Right renal pelvis (tissue), 4 donors: Measurements from ENCODE around the gene PLEKHG4B. TPM values are rescaled to one million over a fixed set of nuclear protein-coding genes. Genes with fewer than 3 reads are reported as not detected.
"Not testable (repeated sequence)": the region's sequence is repeated elsewhere in the genome, so short reads cannot be mapped to it uniquely, and the experiment has no call there.

Source experiments
- DNase-seq, 4 donors: peaks; one replicate each; pipeline ENCODE4 v3.0.0-alpha.2; 2013; ENCODE audit warnings: low read depth in 4 of 4, low spot score in 3 of 4, missing footprints in 1 of 4
- polyA plus RNA-seq, 4 donors: library from polyadenylated mRNA; unstranded; fragments of 120-200 nt; gene quantifications; one replicate each; pipeline ENCODE4 v1.2.1, GENCODE V29; 2013; ENCODE audit not compliant: insufficient read length in 4 of 4

The PLEKHG4B gene
- polyA plus RNA-seq, 4 donors, result 10.7 to 12.1 (median 11.5) TPM

DNA sequence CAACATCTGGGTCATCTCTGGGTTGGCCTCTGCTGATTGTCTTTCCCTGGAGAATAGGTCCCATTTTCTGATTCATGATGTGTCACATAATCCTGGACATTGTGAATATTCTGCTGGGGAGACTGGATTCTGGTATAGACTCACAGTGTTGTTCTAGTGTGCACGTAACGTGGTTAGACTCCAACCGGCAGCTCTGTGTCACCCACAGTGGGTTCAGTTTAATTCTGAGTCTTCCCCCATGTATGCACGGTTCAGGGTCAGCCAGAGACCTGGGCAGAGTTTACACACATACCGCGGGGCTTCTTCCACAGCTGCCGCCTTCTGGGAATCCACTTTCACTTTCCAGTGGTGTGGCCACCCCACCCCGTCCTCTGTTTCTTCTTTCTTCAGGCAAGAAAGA is 61.3 kb downstream of the PLEKHG4B start:
- DNase-seq, result no peak

DNA sequence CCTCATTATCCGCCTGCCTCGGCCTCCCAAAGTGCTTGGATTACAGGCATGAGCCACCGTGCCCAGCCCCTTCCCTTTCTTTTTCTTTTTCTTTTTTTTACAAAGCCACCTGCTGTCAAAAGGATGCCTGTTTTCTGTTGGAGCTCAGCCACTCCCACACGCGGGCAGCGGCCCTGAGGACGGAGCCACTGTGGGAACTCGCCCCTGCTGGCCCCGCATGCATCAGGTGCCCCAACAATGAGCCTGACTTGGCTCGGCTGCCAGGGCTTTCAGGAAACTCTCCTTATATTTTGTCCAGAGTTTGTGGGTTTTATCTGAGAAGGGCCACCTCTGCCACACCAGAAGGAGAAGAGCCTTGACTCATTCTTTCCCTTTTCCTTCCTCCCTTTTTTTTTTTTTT is 62.3 kb downstream of the PLEKHG4B start:
- no peak for DNase-seq

DNA sequence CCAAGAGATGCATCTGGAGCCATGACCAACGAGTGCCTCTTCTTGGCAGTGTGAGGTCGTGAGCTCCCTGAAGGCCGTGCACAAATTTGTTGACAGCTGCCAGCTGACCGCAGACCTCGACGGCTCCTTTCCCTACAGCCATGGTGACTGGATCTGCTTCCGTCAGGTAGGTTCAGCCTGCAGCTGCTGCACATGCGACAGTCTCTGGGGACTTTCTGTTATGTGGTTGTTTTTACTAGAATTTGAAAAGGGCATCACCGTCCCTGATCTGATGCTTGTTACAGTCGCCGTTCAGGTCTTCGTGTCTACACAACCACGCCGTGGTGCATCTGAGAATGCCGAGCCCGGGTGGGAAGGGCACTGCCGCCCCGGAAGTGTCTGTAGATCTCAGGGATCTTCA is 62.9 kb downstream of the PLEKHG4B start:
- no peak for DNase-seq

DNA sequence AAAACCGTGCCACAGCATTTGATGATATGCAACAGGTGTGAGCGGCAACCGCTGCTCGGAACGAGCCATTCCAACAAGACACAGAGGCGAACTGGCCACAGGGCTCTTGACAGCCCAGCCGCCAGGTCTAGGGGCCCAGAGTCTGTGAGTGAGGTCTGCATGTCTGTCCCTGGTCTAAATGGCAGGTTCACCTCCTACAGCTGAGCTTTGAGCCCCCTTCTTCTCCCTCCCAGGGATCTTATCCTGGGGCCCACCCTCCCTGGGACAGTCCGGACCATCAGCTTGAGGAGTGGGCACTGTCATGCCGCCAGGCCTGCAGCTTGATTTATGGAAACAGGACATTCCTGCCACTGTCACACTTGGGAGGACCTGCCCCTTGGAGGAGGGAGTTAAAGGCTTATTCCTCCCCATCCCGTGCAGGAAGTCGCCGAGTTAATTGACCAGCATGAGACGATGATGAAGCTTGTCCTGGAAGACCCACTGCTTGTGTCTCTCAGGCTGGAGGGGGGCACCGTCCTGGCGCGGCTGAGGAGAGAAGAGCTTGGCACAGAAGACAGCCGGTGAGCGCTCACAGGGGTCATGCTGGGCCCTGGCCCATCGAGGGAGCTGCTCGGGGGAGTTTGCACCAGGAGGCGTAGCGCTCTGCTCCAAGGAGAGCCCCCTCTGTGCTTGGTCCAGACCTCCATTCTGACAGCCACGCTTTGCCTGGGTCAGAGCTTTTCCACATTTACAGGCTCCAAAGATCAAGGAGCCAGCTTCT is 63.9 kb downstream of the PLEKHG4B start:
- peak in 1 of 4 donors; percentile 22 for DNase-seq

DNA sequence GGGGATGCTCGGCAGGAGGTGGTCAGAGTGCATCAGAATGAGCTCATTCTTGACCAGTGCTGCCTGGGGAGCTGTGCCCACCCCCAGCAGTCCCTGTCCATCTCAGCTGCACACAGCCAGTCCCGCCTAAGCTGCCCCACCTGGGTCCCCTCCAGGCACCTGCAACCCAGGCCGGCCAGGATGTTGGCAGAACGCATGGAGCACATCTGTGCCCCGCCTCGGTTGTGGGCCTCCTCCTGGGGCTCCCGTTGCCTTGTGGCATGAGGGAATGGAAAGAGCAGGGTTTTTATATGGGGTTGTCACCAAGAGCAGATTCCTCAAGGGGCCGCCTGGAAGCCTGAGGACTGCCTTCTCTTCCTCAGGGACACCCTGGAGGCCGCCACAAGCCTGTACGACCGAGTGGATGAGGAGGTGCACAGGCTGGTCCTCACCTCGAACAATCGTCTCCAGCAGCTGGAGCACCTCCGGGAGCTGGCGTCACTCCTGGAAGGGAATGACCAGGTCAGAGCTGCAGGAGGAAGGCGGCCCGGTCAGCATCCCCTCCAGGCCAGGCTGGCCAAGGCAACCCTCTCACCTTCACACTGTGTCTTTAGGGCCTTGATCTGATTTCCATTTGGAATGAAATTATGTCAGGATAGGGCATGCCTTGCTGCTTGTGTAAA is 64.6 kb downstream of the PLEKHG4B start:
- DNase-seq, result no peak

DNA sequence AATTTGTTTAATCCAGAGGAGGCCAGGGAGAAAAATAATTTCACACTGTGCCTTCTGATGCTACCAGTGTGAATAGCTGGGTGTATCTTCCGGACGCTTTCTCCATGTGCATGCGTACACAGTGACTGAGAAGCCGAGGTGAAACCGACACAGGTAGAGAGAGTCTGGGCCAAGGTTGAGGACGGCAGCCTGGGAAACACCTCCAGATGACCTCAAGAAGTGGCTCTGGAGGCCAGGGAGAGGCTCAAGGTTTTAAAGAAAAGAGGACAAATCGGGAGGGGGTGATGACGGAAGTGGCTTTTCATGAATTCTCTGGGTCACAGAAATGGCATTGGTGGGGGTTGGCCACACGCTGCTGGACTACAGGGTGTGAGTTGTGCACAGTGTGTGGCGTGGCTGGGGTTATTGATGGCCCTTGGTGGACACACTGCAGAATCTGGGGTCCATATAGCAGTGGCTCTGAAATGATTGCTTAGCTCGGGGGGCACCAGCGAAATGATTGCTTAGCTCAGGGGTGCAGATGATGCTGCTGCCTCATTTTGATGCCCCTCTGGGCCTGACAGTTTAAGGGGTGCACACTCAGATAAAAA is 65.3 kb downstream of the PLEKHG4B start:
- no peak for DNase-seq

DNA sequence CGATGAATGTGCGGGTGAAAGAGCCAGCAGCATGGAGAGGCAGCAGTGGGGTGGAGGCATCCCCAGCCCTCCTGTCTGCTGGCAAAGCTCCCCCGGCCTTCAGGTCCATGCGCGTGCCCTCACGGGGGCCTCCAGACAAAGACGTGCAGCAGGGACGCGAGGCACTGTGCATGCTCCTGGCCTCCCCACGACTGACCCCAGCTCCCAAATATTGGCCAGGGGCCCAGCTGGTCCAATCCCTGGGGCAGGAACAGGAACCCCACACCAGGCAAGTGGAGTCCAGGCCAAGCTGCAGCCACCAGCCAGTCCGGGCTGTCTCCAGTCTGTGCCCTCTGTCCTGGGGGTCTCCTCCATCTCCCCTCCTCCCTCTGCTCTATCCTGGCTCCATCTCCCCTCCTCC is 65.8 kb downstream of the PLEKHG4B start:
- no peak for DNase-seq

DNA sequence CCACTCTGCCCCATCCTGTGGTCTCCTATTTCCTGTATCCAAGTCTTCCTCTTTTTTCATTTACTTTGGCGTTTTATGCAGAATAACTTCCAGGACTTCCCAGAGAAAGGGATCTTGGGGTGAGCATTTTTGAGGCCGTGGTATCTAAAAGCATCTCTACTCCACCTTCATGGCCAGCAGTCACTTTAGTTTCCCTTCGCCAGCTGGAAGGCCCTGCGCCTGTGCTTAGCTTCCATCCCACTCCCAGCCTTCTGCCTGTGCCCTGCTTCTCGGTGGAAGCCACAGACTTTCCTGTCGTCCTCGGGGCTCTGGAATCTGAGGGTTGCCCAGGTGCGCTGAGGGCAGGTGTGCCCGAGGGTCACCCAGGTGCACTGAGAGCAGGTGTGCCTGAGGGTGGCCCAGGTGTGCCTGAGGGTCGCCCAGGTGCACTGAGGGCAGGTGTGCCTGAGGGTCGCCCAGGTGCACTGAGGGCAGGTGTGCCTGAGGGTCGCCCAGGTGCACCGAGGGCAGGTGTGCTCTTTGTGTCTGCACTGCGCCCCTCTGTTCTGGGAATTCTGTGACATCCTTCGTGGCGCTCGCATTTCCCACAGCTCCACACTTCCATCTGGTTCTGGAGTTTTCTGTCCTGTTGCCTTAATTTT is 67.0 kb downstream of the PLEKHG4B start:
- no peak for DNase-seq

DNA sequence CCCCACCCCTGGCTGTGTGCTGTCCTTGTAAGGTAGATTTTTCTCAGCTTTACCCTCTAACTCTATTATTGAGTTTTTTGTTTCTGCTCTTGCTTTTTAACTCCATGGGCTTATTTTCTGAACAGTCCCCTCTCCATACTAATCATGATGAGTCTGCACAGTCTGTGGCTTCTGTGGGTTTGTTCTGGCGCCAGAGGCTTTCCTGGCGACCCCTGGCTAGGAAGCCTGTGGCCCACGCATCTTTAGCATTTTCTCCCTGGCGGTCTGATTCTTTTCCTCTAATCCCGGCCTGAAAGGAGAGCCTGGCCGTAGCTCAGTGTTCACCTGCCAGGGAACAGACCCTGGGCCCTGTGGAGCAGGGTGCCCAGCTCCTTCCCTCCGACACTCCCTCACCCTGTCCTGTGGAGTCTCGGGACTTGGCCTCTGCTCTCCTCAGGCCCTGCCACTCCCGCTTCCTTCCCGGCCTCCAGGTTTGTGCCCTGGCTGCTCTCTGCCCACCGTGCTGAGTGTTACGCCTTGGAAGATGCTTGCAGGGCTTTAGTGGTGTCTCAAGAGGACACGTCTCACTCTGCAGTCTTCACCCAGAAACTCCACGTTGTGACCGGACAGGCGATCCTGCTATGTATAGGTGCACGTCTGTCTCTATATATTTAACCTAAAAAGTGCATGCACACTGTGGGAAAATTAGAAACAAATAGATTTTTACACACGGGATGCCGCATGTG is 67.6 kb downstream of the PLEKHG4B start:
- no peak for DNase-seq

DNA sequence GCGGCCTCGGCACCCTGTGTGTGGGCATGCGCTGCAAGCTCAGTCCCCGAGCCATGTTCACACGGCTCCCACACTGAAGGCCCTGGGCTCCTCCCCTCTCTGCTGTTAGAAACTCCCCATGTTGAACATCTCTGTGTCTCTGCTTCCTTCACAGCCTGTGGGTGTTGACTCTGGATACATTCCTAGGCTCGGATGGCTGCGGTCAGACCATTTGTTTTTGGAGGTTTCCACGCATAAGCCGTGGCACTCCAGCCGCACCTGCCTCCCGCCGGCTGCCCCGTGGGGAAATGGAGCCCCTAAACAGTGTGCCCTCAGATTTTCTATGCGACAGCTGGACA is 68.2 kb downstream of the PLEKHG4B start:
- no peak for DNase-seq

DNA sequence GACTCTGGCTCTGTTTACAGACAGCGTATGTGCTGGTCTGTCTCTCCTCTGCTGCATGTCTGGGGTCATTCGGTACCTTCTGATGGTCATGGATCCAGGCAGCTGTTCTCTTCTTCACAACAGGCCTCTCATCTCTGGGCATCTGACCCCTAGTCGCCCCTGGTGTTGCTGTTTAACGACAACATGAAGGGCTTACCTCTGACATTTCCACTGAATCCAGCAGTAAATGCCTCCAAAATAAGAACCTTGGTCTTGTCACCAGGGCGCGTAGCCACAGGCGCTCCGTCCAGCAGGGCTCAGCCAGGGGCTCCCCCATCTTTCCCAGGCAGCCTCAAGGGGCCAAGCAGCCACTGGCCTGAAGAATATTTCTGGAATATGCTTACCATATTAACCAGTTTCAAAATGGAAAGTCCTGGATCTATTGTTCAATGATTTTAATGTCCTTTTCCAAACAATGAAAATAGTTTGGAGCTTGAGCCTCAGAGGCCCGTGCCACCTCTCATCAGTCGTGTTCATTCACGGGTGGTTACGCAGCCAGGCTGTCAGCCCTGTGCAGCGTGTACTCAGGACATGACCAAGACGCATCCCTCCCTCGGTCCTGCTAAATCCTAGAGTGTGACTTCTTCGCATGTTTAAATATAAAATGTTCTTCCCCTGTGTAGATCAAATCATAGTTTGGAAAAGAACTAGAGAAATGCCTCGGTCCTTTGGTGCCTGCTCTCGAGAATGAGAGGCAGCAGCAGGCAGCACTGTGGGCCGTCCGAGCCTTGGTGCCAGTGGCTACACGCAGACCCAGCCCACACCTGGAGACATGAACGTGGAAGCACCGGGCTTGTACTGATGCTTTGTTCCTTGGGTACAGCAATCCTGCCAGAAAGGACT is 69.2 kb downstream of the PLEKHG4B start:
- DNase-seq, result no peak

DNA sequence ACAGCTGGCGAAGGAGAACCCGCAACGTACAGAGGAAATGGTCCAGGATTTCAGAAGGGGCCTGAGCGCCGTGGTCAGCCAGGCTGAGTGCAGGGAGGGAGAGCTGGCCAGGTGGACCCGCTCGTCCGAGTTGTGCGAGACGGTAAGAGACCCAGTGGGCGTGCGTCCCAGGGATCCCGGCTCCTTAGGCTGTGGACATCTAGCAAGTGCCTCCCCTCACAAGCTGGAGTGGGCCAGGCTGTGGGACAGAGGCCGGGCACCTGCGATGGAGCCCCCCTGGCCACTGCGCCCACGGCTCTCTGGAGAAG is 69.8 kb downstream of the PLEKHG4B start:
- DNase-seq, result no peak

DNA sequence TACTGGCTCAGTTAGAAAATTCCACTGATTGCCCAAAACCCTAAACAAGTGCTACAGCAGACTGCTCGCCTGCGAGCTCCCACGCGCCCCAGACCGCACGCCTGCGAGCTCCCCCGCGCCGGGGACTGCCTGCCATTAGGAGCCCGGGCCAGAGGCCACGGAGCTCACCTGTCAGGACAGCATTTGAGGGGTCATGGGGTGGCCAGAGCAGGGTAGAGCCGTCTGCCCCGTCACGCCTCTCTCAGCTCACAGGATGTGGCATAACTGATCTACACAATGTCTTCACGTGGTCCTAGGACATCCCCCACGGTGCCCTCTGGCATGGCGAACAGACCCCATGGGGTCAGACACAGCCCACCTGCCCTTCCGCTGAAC is 70.2 kb downstream of the PLEKHG4B start:
- no peak for DNase-seq

DNA sequence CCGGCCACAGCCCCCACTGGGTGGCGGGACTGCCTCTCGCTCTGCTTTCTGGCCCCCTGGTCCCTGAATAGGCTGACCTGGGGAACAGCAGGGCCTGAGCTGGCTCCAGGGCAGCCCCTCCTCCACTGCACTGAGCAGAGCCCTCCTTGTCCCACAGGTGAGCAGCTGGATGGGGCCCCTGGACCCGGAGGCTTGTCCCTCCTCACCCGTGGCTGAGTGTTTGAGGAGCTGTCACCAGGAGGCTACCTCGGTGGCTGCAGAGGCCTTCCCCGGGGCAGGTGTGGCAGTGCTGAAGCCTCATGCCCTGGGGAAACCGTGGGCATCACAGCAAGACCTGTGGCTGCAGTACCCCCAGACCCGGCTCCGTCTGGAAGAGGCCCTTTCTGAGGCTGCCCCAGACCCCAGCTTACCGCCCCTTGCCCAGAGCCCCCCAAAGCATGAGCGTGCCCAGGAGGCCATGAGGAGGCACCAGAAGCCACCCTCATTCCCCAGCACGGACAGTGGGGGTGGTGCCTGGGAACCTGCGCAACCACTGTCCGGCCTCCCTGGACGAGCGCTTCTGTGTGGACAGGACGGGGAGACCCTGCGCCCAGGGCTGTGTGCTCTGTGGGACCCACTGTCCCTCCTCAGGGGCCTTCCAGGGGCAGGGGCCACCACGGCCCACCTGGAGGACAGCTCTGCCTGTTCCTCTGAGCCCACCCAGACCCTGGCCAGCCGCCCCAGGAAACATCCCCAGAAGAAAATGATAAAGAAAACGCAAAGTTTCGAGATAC is 70.8 kb downstream of the PLEKHG4B start:
- no peak for DNase-seq

DNA sequence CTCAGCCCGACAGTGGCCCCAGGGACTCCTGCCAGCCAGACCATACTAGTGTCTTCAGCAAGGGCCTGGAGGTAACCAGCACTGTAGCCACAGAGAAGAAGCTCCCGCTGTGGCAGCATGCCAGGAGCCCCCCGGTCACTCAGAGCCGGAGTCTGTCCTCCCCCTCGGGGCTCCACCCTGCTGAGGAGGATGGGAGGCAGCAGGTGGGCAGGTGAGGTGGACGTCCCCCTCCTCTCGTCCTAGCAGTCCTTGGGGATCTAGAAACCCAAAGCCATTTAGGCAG is 71.3 kb downstream of the PLEKHG4B start:
- no peak for DNase-seq

DNA sequence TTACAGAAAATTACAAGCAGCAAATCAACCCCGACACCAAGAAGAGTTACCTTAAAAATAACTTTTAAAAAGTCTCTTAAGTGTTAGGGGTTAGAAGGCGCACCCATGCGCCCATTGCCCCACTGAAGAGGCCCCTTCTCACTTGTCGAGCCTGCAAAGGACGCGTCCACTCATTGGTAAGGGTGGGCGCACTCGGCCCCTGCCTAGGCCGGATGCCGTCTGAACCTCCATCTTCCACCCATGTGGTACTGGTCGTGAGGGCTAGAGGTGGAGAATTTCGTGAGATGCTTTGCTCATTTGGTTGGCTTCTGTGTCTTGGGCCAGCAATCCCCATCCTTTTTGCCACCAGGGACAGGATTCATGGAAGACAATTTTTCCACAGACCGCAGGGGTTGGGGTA is 71.9 kb downstream of the PLEKHG4B start:
- DNase-seq, result no peak

DNA sequence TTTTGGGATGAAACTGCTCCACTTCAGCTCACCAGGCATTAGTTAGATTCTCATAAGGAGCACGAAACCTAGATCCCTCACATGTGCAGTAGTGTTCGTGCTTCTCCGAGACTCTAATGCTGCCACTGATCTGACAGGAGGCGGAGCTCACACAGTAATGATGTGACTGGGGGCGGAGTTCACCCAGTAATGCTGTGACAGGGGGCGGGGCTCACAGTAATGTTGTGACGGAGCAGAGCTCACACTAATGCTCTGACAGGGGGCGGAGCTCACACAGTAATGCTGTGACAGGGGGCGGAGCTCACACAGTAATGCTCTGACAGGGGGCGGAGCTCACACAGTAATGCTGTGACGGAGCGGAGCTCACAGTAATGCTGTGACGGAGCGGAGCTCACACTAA is 72.3 kb downstream of the PLEKHG4B start:
- DNase-seq, result no peak

DNA sequence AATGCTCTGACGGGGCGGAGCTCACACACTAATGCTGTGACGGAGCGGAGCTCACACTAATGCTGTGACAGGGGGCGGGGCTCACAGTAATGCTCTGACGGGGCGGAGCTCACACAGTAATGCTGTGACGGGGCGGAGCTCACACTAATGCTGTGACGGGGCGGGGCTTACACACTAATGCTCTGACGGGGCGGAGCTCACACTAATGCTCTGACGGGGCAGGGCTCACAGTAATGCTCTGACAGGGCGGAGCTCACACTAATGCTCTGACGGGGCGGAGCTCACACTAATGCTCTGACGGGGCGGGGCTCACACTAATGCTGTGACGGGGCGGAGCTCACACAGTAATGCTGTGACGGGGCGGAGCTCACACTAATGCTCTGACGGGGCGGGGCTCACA is 72.8 kb downstream of the PLEKHG4B start:
- DNase-seq, result not testable (repeated sequence)

DNA sequence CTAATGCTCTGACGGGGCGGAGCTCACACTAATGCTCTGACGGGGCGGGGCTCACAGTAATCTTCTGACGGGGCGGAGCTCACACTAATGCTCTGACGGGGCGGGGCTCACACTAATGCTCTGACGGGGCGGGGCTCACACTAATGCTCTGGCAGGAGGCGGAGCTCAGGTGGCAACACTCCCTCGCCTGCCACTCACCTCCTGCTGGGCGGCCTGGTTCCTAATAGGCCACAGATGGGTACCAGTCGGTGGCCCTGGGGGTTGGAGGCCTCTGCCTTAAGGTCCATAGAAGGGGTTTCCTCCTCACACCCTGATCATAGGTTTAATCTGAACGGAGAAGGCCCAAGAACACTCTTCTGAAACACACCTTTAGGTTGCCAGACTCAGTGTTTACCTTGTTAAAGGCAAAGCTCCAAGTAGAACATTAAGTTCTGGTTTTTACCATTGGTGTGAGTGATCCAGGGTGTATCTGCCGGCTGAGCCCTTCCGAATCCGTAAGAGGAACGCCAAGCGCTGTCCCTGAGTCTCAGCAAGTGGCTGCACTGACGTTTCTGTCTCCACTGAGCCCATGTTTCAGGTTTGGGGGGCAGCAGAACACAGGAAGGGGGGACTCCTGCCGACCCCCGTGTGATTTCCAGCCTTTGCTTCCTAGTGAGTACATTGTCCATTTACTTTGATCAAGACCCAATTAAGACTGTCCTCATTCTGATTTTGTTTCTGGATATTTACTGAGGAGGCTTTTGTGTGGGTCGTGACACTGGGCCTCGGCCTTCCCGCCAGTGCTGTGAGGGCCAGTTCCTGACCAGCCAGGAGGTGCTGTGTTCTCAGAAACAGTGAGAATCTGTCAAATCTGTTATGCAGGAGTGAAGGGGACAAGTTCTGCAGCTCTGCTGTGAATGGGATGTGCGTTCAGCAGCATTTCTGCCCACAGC is 74.7 kb downstream of the PLEKHG4B start:
- no peak for DNase-seq
